IMR-90 (cell line): ENCODE data around the gene STIM1. TPM values are rescaled to one million over a fixed set of nuclear protein-coding genes. Genes with fewer than 3 reads are reported as not detected.

Experiments used
- ATAC-seq: fragments of 200-7000 bp; cut with Tn5 transposase; 2 replicates; pipeline ENCODE4 v1.9.1; 2020; ENCODE audit warnings: low read depth, mild to moderate bottlenecking, moderate library complexity
- BruUV-seq: library from RNA; stranded (reverse); fragments of 400-500 nt; replicated peaks from 2 replicates; lab custom pipeline; 2021; lab: Mats Ljungman, UMichigan
- CTCF ChIA-PET: fragments of 300-600 bp; formaldehyde crosslinking; extraction: SDS; loops from one replicate; lab custom pipeline; 2021; ENCODE audit warnings: antibody characterized with exemption; lab: Yijun Ruan, JAX
- POLR2A ChIA-PET: fragments of 300-600 bp; sonication (Branson Sonifier 250); formaldehyde crosslinking; loops from one replicate; lab custom pipeline; 2022; ENCODE audit warnings: antibody characterized with exemption; ENCODE audit not compliant: unreplicated experiment; lab: Charles Lee
- DNase-seq: peaks from one replicate; pipeline ENCODE4 v3.0.0; 2013
- H2AFZ ChIP-seq: replicated peaks from 2 replicates; pipeline ENCODE3; 2013; ENCODE audit warnings: low read length, mild to moderate bottlenecking; ENCODE audit not compliant: poor library complexity
- H2AK5ac ChIP-seq: 2 replicates; pipeline ENCODE4 v1.6.1; 2013; ENCODE audit warnings: low read depth, low read length, inconsistent platforms
- H2AK9ac ChIP-seq: replicated peaks from 2 replicates; pipeline ENCODE3; 2013; ENCODE audit warnings: mild to moderate bottlenecking, low read depth, low read length, moderate library complexity; ENCODE audit not compliant: poor library complexity
- H2BK120ac ChIP-seq: 2 replicates; pipeline ENCODE4 v1.6.1; 2013; ENCODE audit warnings: low read depth, low read length, inconsistent platforms
- H2BK15ac ChIP-seq: 3 replicates; pipeline ENCODE4 v1.6.1; 2013; ENCODE audit warnings: low read depth, low read length, inconsistent platforms
- H2BK20ac ChIP-seq: 2 replicates; pipeline ENCODE4 v1.6.1; 2013; ENCODE audit warnings: low read depth, mild to moderate bottlenecking, inconsistent platforms, low read length, moderate library complexity
- H2BK5ac ChIP-seq: 2 replicates; pipeline ENCODE4 v1.6.1; 2013; ENCODE audit warnings: mild to moderate bottlenecking, low read depth, low read length, inconsistent platforms; ENCODE audit not compliant: poor library complexity, severe bottlenecking
- H3K14ac ChIP-seq: replicated peaks from 2 replicates; pipeline ENCODE4 v1.6.1; 2013; ENCODE audit warnings: low read depth, low read length, inconsistent platforms
- H3K18ac ChIP-seq: 2 replicates; pipeline ENCODE4 v1.6.1; 2013; ENCODE audit warnings: low read depth, low read length, control low read depth
- H3K23ac ChIP-seq: 2 replicates; pipeline ENCODE4 v1.6.1; 2013; ENCODE audit warnings: low read depth, low read length, inconsistent platforms
- H3K27ac ChIP-seq: 2 replicates; pipeline ENCODE4 v1.5.1; 2013; ENCODE audit warnings: mild to moderate bottlenecking, control low read depth, low read length; ENCODE audit not compliant: insufficient read depth
- H3K27me3 ChIP-seq: 2 replicates; pipeline ENCODE4 v1.6.1; 2013; ENCODE audit warnings: low read length; ENCODE audit not compliant: control insufficient read depth, insufficient read depth
- H3K36me3 ChIP-seq: 2 replicates; pipeline ENCODE4 v1.6.1; 2013; ENCODE audit warnings: low read length, mixed read lengths; ENCODE audit not compliant: control insufficient read depth, insufficient read depth
- H3K4ac ChIP-seq: 2 replicates; pipeline ENCODE4 v1.6.1; 2013; ENCODE audit warnings: low read depth, low read length, inconsistent platforms
- H3K4me1 ChIP-seq: 2 replicates; pipeline ENCODE4 v1.6.1; 2013; ENCODE audit warnings: low read length, mixed read lengths; ENCODE audit not compliant: control insufficient read depth, insufficient read depth
- H3K4me2 ChIP-seq: 2 replicates; pipeline ENCODE4 v1.6.1; 2013; ENCODE audit warnings: low read depth, mild to moderate bottlenecking, control low read depth, low read length, moderate library complexity
- H3K4me3 ChIP-seq: 2 replicates; pipeline ENCODE4 v1.5.1; 2013; ENCODE audit warnings: low read depth, mild to moderate bottlenecking, control low read depth, low read length, moderate library complexity; ENCODE audit not compliant: insufficient read depth
- H3K56ac ChIP-seq: 2 replicates; pipeline ENCODE4 v1.6.1; 2013; ENCODE audit warnings: low read length, inconsistent platforms; ENCODE audit not compliant: insufficient read depth; ENCODE audit errors: extremely low read depth
- H3K79me1 ChIP-seq, 2 experiments: 2 replicates each; pipeline ENCODE4 v1.6.1; 2013; ENCODE audit warnings: low read length in 2 of 2, inconsistent platforms in 1 of 2, low read depth in 1 of 2
- H3K9ac ChIP-seq: 2 replicates; pipeline ENCODE4 v1.6.1; 2013; ENCODE audit warnings: low read depth, low read length, control low read depth
- H3K9me1 ChIP-seq: 2 replicates; pipeline ENCODE4 v1.6.1; 2013; ENCODE audit warnings: low read length, inconsistent platforms; ENCODE audit not compliant: insufficient read depth
- H3K9me3 ChIP-seq: 2 replicates; pipeline ENCODE4 v1.6.1; 2013; ENCODE audit warnings: low read length; ENCODE audit not compliant: control insufficient read depth, insufficient read depth
- H4K20me1 ChIP-seq: 2 replicates; pipeline ENCODE4 v1.6.1; 2013; ENCODE audit warnings: low read length, inconsistent platforms; ENCODE audit not compliant: insufficient read depth
- H4K5ac ChIP-seq: 2 replicates; pipeline ENCODE4 v1.6.1; 2013; ENCODE audit warnings: mild to moderate bottlenecking, low read depth, low read length, control low read depth
- H4K8ac ChIP-seq, 2 experiments: 2 replicates each; pipeline ENCODE4 v1.6.1; 2013; ENCODE audit warnings: low read depth in 2 of 2, low read length in 2 of 2, control low read depth in 1 of 2, inconsistent platforms in 1 of 2
- H4K91ac ChIP-seq: 2 replicates; pipeline ENCODE4 v1.6.1; 2013; ENCODE audit warnings: low read depth, low read length, inconsistent platforms; ENCODE audit not compliant: insufficient read depth
- POLR2A ChIP-seq: IDR thresholded peaks from 2 replicates; pipeline ENCODE4 v1.6.1; 2012; ENCODE audit warnings: mild to moderate bottlenecking, low read depth, low read length
- WGBS, 2 experiments: methylation state at CpG; one replicate each; pipeline versions ENCODE4 v1.1.5 to v1.1.7; 2013; ENCODE audit warnings: missing lambda C conversion rate in 2 of 2; ENCODE audit not compliant: insufficient read length in 1 of 2; ENCODE audit errors: extremely low coverage in 2 of 2; 5-methylcytosine and 5-hydroxymethylcytosine counted together
- dilution Hi-C: fragments of 300-500 bp; cut with HindIII; formaldehyde crosslinking; loops from one replicate; pipeline ENCODE4 v1.14.3; 2018; ENCODE audit warnings: low sequenced_read_pairs; ENCODE audit not compliant: unreplicated experiment
- in situ Hi-C: fragments of 300-500 bp; cut with MboI; formaldehyde crosslinking; loops from 3 replicates; pipeline ENCODE4 v1.14.3; 2019; ENCODE audit warnings: low sequenced_read_pairs, inconsistent platforms, mixed read lengths
- intact Hi-C: fragments of 100-400 bp; cut with micrococcal nuclease; formaldehyde crosslinking; loops from 2 replicates; pipeline ENCODE4 v1.10.0; 2022
- polyA plus RNA-seq, 3 experiments: library from polyadenylated mRNA; depleted of rRNA; stranded (reverse); fragments of >200 nt; gene quantifications; 2 replicates each; pipeline ENCODE4 v1.2.3, GENCODE V29; 2012; ENCODE audit warnings: low replicate concordance in 1 of 3
- total RNA-seq: library from RNA; depleted of rRNA; stranded (reverse); fragments of >200 nt; gene quantifications from 2 replicates; pipeline ENCODE4 v1.2.3, GENCODE V29; 2012
- TF ChIP-seq, protein P1 (sequence below): conservative IDR thresholded peaks from 2 replicates; pipeline ENCODE4 v1.5.1; 2012; ENCODE audit warnings: mild to moderate bottlenecking, low read depth, low read length, improper control_type of control experiment

Gene STIM1
- total and polyA plus RNA-seq, 2 of the 4 experiments (the other 2 are of a cell fraction): 17.9 to 23.0 TPM

DNA sequence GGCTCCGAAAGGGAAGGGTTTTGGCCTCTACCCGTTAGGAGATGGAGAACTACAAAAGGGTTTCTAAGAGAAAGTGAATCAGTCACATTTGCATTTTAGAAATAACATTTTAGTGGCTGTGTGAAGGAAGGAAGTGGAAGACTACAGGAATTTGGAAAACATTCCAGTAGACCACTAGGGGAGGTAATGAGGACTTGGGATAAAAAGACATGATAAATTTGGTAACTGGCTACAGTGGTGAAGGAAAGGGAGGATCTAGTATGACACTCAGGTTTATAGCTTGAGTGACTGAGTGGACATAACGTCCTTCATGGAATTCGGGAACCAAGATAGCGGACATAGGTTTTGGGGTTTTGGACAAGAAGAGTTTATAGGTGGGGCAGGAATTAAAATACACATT is 232.1 kb downstream of the STIM1 start:
- WGBS, 2 experiments: 80% methylated on average over 3 of the region's 5 CpGs; no CpG with 5 or more reads in 1 of the 2 experiments
- no peaks in the 10 kb centered on the region for H3K79me1 ChIP-seq
- intact Hi-C loops (no loop called here), dilution Hi-C loops (no loop called here), in situ Hi-C loops (no loop called here)
- H2BK5ac ChIP-seq: no peak overlapping the region
- H4K8ac ChIP-seq: peak overlapping the region in 1 of 2 experiments; percentile 30; a peak in 1 of 4 replicates
- no peak overlapping the region for H4K91ac ChIP-seq
- TF ChIP-seq POLR2A: no peak
- TF ChIP-seq, protein P1, sequence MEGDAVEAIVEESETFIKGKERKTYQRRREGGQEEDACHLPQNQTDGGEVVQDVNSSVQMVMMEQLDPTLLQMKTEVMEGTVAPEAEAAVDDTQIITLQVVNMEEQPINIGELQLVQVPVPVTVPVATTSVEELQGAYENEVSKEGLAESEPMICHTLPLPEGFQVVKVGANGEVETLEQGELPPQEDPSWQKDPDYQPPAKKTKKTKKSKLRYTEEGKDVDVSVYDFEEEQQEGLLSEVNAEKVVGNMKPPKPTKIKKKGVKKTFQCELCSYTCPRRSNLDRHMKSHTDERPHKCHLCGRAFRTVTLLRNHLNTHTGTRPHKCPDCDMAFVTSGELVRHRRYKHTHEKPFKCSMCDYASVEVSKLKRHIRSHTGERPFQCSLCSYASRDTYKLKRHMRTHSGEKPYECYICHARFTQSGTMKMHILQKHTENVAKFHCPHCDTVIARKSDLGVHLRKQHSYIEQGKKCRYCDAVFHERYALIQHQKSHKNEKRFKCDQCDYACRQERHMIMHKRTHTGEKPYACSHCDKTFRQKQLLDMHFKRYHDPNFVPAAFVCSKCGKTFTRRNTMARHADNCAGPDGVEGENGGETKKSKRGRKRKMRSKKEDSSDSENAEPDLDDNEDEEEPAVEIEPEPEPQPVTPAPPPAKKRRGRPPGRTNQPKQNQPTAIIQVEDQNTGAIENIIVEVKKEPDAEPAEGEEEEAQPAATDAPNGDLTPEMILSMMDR: peak; percentile 35
- no peak overlapping the region for H3K9ac ChIP-seq
- peak; percentile 67 for ATAC-seq
- ChIA-PET CTCF (no interaction called here), POLR2A (no interaction called here)
- H4K5ac ChIP-seq: no peak overlapping the region
- no peak overlapping the region for H2BK120ac ChIP-seq
- H3K4ac ChIP-seq: no peak overlapping the region
- peaks cover 12% of the 10 kb centered on the region; the same call in 1 of the 2 replicates for H3K9me1 ChIP-seq
- no TSS peak for BruUV-seq
- no peak overlapping the region for H2BK15ac ChIP-seq
- H2BK20ac ChIP-seq: no peak overlapping the region
- H3K18ac ChIP-seq: no peak overlapping the region
- H2AK5ac ChIP-seq: no peak overlapping the region
- peaks cover 17% of the 10 kb centered on the region for H3K36me3 ChIP-seq
- H3K27me3 ChIP-seq: no peaks in the 10 kb centered on the region
- H3K4me1 ChIP-seq: peaks cover 3% of the 10 kb centered on the region; the same call in 1 of the 2 replicates
- no peak overlapping the region for H2AK9ac ChIP-seq
- peak; percentile 29 for DNase-seq
- H3K9me3 ChIP-seq: no peaks in the 10 kb centered on the region
- no peaks in the 10 kb centered on the region for H4K20me1 ChIP-seq
- no peak overlapping the region for H2AFZ ChIP-seq
- no peak overlapping the region for H3K4me2 ChIP-seq
- no peak overlapping the region for H3K56ac ChIP-seq
- no peak overlapping the region for H3K27ac ChIP-seq
- H3K23ac ChIP-seq: no peak overlapping the region
- no peak overlapping the region for H3K4me3 ChIP-seq
- no peak overlapping the region; the same call in 1 of the 2 replicates for H3K14ac ChIP-seq
